Right lobe of liver (tissue), 6 donors: ENCODE measurements around the gene SPI1. TPM values are rescaled to one million over a fixed set of nuclear protein-coding genes. Genes with fewer than 3 reads are reported as not detected.
A peak's percentile ranks its signal among the peaks of the same experiment; 100 is the strongest.

Experiments
- ATAC-seq, 4 donors: fragments of 200-7000 bp; cut with Tn5 transposase; one replicate each; pipeline ENCODE4 v1.9.1; 2020; ENCODE audit warnings: mild to moderate bottlenecking in 4 of 4, moderate library complexity in 4 of 4
- DNase-seq, 3 donors: peaks; one replicate each; pipeline ENCODE4 v3.0.0-alpha.2; 2020
- H3K27ac ChIP-seq, 3 donors: fragments of 200-600 bp; one replicate each; pipeline ENCODE4 v1.8.0; 2022
- H3K27me3 ChIP-seq, 2 donors: fragments of 200-600 bp; one replicate each; pipeline ENCODE4 v1.8.0; 2022
- H3K36me3 ChIP-seq, 4 donors: fragments of 200-600 bp; sonication (generic) in 1 of 4; one replicate each; pipeline versions ENCODE4 v1.5.1 to v1.8.0; 2017 to 2022; ENCODE audit warnings: control low read depth in 1 of 4
- H3K4me1 ChIP-seq, 4 donors: fragments of 200-600 bp; sonication (generic) in 1 of 4; one replicate each; pipeline versions ENCODE4 v1.5.1 to v1.8.0; 2017 to 2022; ENCODE audit warnings: control low read depth in 1 of 4
- H3K4me3 ChIP-seq, 3 donors: fragments of 200-600 bp; one replicate each; pipeline ENCODE4 v1.8.0; 2022
- H3K9me3 ChIP-seq, 4 donors: fragments of 200-600 bp; sonication (generic) in 1 of 4; one replicate each; pipeline versions ENCODE4 v1.5.1 to v1.8.0; 2017 to 2022; ENCODE audit warnings: control low read depth in 1 of 4
- CTCF ChIP-seq, 4 donors: fragments of 200-600 bp in 3 of 4; fragments of 450-650 bp in 1 of 4; IDR thresholded peaks; one replicate each; pipeline versions ENCODE4 v1.5.1 to v1.8.0; 2016 to 2022; ENCODE audit warnings: antibody characterized with exemption in 4 of 4, mild to moderate bottlenecking in 2 of 4
- POLR2A ChIP-seq: fragments of 450-650 bp; IDR thresholded peaks from one replicate; pipeline ENCODE4 v1.6.1; 2017; ENCODE audit warnings: antibody characterized with exemption, mild to moderate bottlenecking
- WGBS: methylation state at CpG from one replicate; pipeline ENCODE4 v1.1.6; 2018; ENCODE audit warnings: low coverage, low lambda C conversion rate; ENCODE audit not compliant: insufficient coverage; ENCODE audit errors: missing lambda C conversion rate; 5-methylcytosine and 5-hydroxymethylcytosine counted together
- intact Hi-C, 2 donors: fragments of 100-400 bp; cut with DNase I; formaldehyde crosslinking; loops; one replicate each; pipeline versions ENCODE4 v1.11.2 to v1.14.1; 2022
- total RNA-seq, 6 experiments: library from RNA; depleted of rRNA in 2 of 6; stranded (reverse); fragments of >200 nt in 2 of 6; fragmentation: NEBNext Ultra II Directional in 3 of 6; extraction: Animal tissue kit (Norgen Biotek cat#: 25700) in 3 of 6; gene quantifications; one replicate each; pipeline versions ENCODE4 v1.1.0 to v1.2.4, GENCODE V29; 2016 to 2023
- donor health status: DM: no; HTN: yes; CAD: no.
- donor health status: DM: no; HTN: no; CAD: no.
- donor health status: DM: no; HTN: no; CAD: no.
- donor health status: DM: no; HTN: yes; CAD: no.
- donor health status: DM: no; HTN: yes; CAD: no.

SPI1 gene
- total RNA-seq, 6 experiments from 2014 or later: 7.5 to 29.1 (median 10.1) TPM

GRCh38 chr11:47329431-47329986 lies 48.8 kb downstream of the SPI1 start:
- no peak overlapping the region for H3K4me3 ChIP-seq
- 44% methylated on average over 1 of the region's 12 CpGs for WGBS
- H3K27ac ChIP-seq: no peak overlapping the region
- no peaks in the 10 kb centered on the region for H3K4me1 ChIP-seq
- TF ChIP-seq CTCF (IDR thresholded peaks at IDR 0.05) (no peak), POLR2A (no peak)
- H3K27me3 ChIP-seq: no peaks in the 10 kb centered on the region
- peaks cover 0 to 35% (median 14%) of the 10 kb centered on the region in 4 donors for H3K36me3 ChIP-seq
- no peak for ATAC-seq
- DNase-seq: peak in 1 of 3 donors; percentile 38
- intact Hi-C loops: no loop called here
- no peaks in the 10 kb centered on the region for H3K9me3 ChIP-seq

GRCh38 chr11:47328449-47329390 lies 49.6 kb downstream of the SPI1 start:
- H3K9me3 ChIP-seq: no peaks in the 10 kb centered on the region
- WGBS: 93% methylated on average over 7 of the region's 29 CpGs
- H3K27me3 ChIP-seq: no peaks in the 10 kb centered on the region
- peaks cover 0 to 35% (median 14%) of the 10 kb centered on the region in 4 donors for H3K36me3 ChIP-seq
- ATAC-seq: peak in 2 of 4 donors; percentile 3 to 25
- no peak for TF ChIP-seq CTCF (IDR thresholded peaks at IDR 0.05)
- no peak for TF ChIP-seq POLR2A
- no peak overlapping the region for H3K27ac ChIP-seq
- no peak overlapping the region for H3K4me3 ChIP-seq
- intact Hi-C loops: no loop called here
- H3K4me1 ChIP-seq: no peaks in the 10 kb centered on the region
- peak in 1 of 3 donors; percentile 45 for DNase-seq

- no peaks in the 10 kb centered on the region for H3K9me3 ChIP-seq
- DNase-seq: no peak
- intact Hi-C loops: no loop called here
- 100% methylated on average over 2 of the region's 5 CpGs for WGBS
- no peak for ATAC-seq
- no peaks in the 10 kb centered on the region for H3K27me3 ChIP-seq
- no peak overlapping the region for H3K27ac ChIP-seq
- H3K4me1 ChIP-seq: no peaks in the 10 kb centered on the region
- H3K36me3 ChIP-seq: peaks cover 0 to 35% (median 14%) of the 10 kb centered on the region in 4 donors
- H3K4me3 ChIP-seq: no peak overlapping the region
- TF ChIP-seq CTCF (IDR thresholded peaks at IDR 0.05) (no peak), POLR2A (no peak)
Observed at GRCh38 chr11:47327949-47328348, 50.4 kb downstream of the SPI1 start.

- intact Hi-C loops: no loop called here
- DNase-seq (no peak), ATAC-seq (no peak)
- H3K9me3 ChIP-seq: no peaks in the 10 kb centered on the region
- H3K4me1 ChIP-seq: no peaks in the 10 kb centered on the region
- WGBS: 92% methylated on average over 7 of the region's 13 CpGs
- H3K27me3 ChIP-seq: no peaks in the 10 kb centered on the region
- peaks cover 0 to 39% (median 16%) of the 10 kb centered on the region in 4 donors for H3K36me3 ChIP-seq
- H3K4me3 ChIP-seq: no peak overlapping the region
- no peak for TF ChIP-seq CTCF (IDR thresholded peaks at IDR 0.05)
- no peak for TF ChIP-seq POLR2A
- no peak overlapping the region for H3K27ac ChIP-seq
Observed at GRCh38 chr11:47327025-47327424, 51.3 kb downstream of the SPI1 start.
